ENCODE results near the gene HSPA8.

The HSPA8 gene

GRCh38 chr11:123061403-123062157 lies at the start of gene HSPA8:
TSS of gene HSPA8 (minus strand) at chr11:123062136. CDS start at chr11:123061324, 812 bp downstream.
- peaks cover 77% of the 10 kb centered on the region for H3K36me3 ChIP-seq (ENCODE audit: control insufficient read depth, low read length)

GRCh38 chr11:123111465-123111864 lies 49.5 kb upstream of the HSPA8 start:
- Histone ChIP-seq H3K4me3 (ENCODE audit: low read length) (no peak overlapping the region), H3K79me2 (ENCODE audit: control insufficient read depth, low read length) (no peaks in the 10 kb centered on the region), H4K20me1 (ENCODE audit: control insufficient read depth, insufficient read depth, low read depth, low read length) (no peaks in the 10 kb centered on the region), H3K27me3 (ENCODE audit: control insufficient read depth, low read length) (no peaks in the 10 kb centered on the region), H3K9me3 (ENCODE audit: control insufficient read depth, insufficient read depth, low read length) (no peaks in the 10 kb centered on the region), H3F3A (ENCODE audit: control insufficient read depth, insufficient read depth) (no peaks in the 10 kb centered on the region), H3K4me1 (ENCODE audit: control insufficient read depth, low read length) (no peaks in the 10 kb centered on the region), H3K27ac (ENCODE audit: low read depth, low read length) (no peak overlapping the region), H3K9me2 (replicated peaks; ENCODE audit: control insufficient read depth, low read length) (no peaks in the 10 kb centered on the region), H3K36me3 (ENCODE audit: control insufficient read depth, low read length) (no peaks in the 10 kb centered on the region), H3K4me2 (ENCODE audit: low read length) (no peak overlapping the region)
- peak; percentile 82 for TF ChIP-seq CTCF (IDR thresholded peaks at IDR 0.05; ENCODE audit: low read depth, low read length, poor library complexity, severe bottlenecking)
- no peak for TF ChIP-seq EZH2phosphoT487 (IDR thresholded peaks at IDR 0.05; ENCODE audit: borderline replicate concordance, low read length)

More at GRCh38 chr11:123061403-123062157, at the start of gene HSPA8:
- TF ChIP-seq CTCF (IDR thresholded peaks at IDR 0.05; ENCODE audit: low read depth, low read length, poor library complexity, severe bottlenecking) (no peak), EZH2phosphoT487 (IDR thresholded peaks at IDR 0.05; ENCODE audit: borderline replicate concordance, low read length) (no peak)
- H3K4me3 ChIP-seq (ENCODE audit: low read length): peak within 1 kb of the TSS; percentile 98
- peak within 1 kb of the TSS; percentile 88 for H3K27ac ChIP-seq (ENCODE audit: low read depth, low read length)
- peaks cover 59% of the 10 kb centered on the region for H3F3A ChIP-seq (ENCODE audit: control insufficient read depth, insufficient read depth)
- H4K20me1 ChIP-seq (ENCODE audit: control insufficient read depth, insufficient read depth, low read depth, low read length): peaks cover 35% of the 10 kb centered on the region
- peaks cover 80% of the 10 kb centered on the region for H3K79me2 ChIP-seq (ENCODE audit: control insufficient read depth, low read length)
- no peaks in the 10 kb centered on the region for H3K9me3 ChIP-seq (ENCODE audit: control insufficient read depth, insufficient read depth, low read length)
- H3K4me1 ChIP-seq (ENCODE audit: control insufficient read depth, low read length): peaks cover 55% of the 10 kb centered on the region
- peak within 1 kb of the TSS; percentile 99 for H3K4me2 ChIP-seq (ENCODE audit: low read length)
- no peaks in the 10 kb centered on the region for H3K9me2 ChIP-seq (replicated peaks; ENCODE audit: control insufficient read depth, low read length)
- H3K27me3 ChIP-seq (ENCODE audit: control insufficient read depth, low read length): no peaks in the 10 kb centered on the region

- Histone ChIP-seq H3K4me3 (ENCODE audit: low read length) (no peak overlapping the region), H3K79me2 (ENCODE audit: control insufficient read depth, low read length) (no peaks in the 10 kb centered on the region), H3K36me3 (ENCODE audit: control insufficient read depth, low read length) (no peaks in the 10 kb centered on the region), H3K27ac (ENCODE audit: low read depth, low read length) (no peak overlapping the region), H4K20me1 (ENCODE audit: control insufficient read depth, insufficient read depth, low read depth, low read length) (no peaks in the 10 kb centered on the region), H3K4me1 (ENCODE audit: control insufficient read depth, low read length) (no peaks in the 10 kb centered on the region), H3K9me3 (ENCODE audit: control insufficient read depth, insufficient read depth, low read length) (no peaks in the 10 kb centered on the region), H3F3A (ENCODE audit: control insufficient read depth, insufficient read depth) (no peaks in the 10 kb centered on the region), H3K27me3 (ENCODE audit: control insufficient read depth, low read length) (no peaks in the 10 kb centered on the region), H3K4me2 (ENCODE audit: low read length) (no peak overlapping the region), H3K9me2 (replicated peaks; ENCODE audit: control insufficient read depth, low read length) (no peaks in the 10 kb centered on the region)
- no peak for TF ChIP-seq EZH2phosphoT487 (IDR thresholded peaks at IDR 0.05; ENCODE audit: borderline replicate concordance, low read length)
- TF ChIP-seq CTCF (IDR thresholded peaks at IDR 0.05; ENCODE audit: low read depth, low read length, poor library complexity, severe bottlenecking): no peak
These were observed 48.5 kb upstream of the HSPA8 start for GRCh38 chr11:123110397-123110796.
